NCI-H774 (cell line): ENCODE results near the gene PDCL2.

ENCODE experiments used
- DNase-seq: peaks from one replicate; lab custom pipeline; 2025; lab: John Stamatoyannopoulos, UW

PDCL2 gene

GRCh38 chr4:55538531-55538930 is 53.5 kb downstream of the PDCL2 start:
- no peak for DNase-seq

GRCh38 chr4:55534306-55534705 is 57.7 kb downstream of the PDCL2 start:
- DNase-seq: no peak

DNA sequence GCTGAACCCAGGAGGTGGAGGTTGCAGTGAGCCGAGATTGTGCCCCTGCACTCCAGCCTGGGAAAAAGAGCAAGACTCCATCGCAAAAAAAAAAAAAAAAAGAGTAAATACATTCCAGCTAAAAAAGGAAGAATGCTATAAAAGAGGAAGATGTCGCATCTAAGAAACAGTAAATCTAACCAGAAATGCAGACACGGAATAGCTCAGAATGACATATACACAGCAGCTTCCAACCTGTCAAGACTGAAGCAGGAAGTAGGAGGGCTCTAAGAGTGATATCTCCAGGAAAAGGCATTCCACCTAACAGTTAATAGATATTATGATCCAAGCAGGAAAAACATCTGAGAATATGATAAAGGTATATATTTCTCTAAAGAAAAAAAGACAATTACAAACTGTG is 61.4 kb downstream of the PDCL2 start:
- DNase-seq: no peak

DNA sequence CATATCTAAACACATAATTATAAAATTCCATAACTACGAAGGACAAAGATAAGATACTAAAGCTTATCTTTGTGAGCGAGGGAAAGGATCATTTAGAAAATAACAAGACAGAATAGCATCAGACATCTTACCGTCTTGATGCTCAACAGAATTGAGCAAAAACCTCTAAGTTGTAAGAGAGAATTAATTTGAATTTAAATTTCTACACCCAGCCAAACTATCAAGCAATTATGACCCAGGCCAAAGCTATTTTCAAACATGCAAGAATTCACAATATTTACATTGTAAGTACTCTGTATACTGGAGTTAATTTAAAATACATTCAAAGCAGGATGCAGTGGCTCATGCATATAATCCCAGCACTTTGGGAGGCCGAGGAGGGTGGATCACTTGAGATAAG is 61.9 kb downstream of the PDCL2 start:
- no peak for DNase-seq

GRCh38 chr4:55528491-55528890 is 63.6 kb downstream of the PDCL2 start:
- DNase-seq: no peak

- DNase-seq: no peak
Measured at GRCh38 chr4:55524844-55525571, 67.0 kb downstream of the PDCL2 start.

DNA sequence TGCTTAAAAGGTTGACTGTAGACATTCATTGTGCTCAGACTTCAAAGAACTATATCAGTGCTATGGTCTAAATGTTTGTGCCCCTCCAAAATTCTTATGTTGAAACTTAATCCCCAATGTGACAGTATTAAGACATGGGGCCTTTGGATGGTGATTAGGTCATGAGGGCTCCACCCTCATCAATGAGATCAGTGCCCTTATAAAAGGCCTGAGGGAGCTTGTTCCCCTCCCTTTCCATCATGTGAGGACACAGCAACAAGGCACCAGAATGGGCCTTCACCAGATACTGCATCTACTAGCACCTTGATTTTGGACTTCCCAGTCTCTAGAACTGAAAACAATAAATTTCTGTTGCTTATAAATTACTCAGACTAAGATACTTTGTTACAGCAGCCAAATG is 73.6 kb downstream of the PDCL2 start:
- DNase-seq: no peak

- DNase-seq: no peak
Measured at GRCh38 chr4:55517526-55518229, 74.4 kb downstream of the PDCL2 start.

GRCh38 chr4:55512922-55513571 is 79.0 kb downstream of the PDCL2 start:
- DNase-seq: no peak

DNA sequence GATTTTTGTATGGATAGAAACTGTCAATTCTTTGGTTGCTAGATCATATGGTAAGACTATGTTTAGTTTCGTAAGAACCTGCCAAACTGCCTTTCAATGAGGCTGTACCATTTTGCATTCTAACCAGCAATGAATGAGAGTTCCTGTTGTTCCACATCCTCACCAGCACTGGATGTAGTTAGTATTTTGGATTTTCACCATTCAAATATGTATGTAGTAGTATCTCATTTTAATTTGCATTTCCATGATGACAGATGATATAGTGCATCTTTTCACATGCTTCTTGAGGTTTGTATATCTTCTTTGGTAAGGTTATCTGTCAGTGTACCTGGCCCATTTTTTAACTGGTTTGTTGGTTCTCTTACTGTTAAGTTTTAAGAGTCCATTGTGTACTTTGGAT is 80.0 kb downstream of the PDCL2 start:
- no peak for DNase-seq

GRCh38 chr4:55510685-55511084 is 81.4 kb downstream of the PDCL2 start:
- no peak for DNase-seq

DNA sequence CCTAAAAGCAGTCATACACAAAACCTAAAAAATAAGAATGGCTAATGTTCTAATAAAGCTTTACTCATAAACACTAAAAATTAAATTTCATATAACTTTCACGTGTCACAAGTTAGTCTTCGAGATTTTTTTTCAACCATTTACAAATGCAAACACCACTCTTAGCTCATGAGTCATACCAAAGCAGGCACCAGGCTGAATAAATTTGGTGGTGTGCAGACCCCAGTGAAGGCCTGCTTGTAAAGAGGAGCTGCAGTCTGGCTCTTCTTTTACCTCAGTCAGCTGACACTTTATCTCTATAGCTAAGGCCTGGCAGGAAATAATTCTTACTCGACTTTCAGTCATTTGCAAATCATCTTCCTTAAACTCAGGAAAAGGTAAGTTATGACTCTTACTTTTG is 82.8 kb downstream of the PDCL2 start:
- no peak for DNase-seq

GRCh38 chr4:55507612-55508011 is 84.4 kb downstream of the PDCL2 start:
- no peak for DNase-seq
